Raji (cell line): ENCODE results near the gene ADAM33.

Experiments used
- POLR2A ChIP-seq: IDR thresholded peaks from 2 replicates; pipeline ENCODE4 v1.6.1; 2011; ENCODE audit warnings: low read depth, low read length, control low read depth; ENCODE audit not compliant: insufficient read depth

ADAM33 gene

GRCh38 chr20:3680701-3681351 lies 984 bp downstream of the ADAM33 start:
- TF ChIP-seq POLR2A = no peak

GRCh38 chr20:3679749-3680700 lies 1.8 kb downstream of the ADAM33 start:
- TF ChIP-seq POLR2A = no peak

DNA sequence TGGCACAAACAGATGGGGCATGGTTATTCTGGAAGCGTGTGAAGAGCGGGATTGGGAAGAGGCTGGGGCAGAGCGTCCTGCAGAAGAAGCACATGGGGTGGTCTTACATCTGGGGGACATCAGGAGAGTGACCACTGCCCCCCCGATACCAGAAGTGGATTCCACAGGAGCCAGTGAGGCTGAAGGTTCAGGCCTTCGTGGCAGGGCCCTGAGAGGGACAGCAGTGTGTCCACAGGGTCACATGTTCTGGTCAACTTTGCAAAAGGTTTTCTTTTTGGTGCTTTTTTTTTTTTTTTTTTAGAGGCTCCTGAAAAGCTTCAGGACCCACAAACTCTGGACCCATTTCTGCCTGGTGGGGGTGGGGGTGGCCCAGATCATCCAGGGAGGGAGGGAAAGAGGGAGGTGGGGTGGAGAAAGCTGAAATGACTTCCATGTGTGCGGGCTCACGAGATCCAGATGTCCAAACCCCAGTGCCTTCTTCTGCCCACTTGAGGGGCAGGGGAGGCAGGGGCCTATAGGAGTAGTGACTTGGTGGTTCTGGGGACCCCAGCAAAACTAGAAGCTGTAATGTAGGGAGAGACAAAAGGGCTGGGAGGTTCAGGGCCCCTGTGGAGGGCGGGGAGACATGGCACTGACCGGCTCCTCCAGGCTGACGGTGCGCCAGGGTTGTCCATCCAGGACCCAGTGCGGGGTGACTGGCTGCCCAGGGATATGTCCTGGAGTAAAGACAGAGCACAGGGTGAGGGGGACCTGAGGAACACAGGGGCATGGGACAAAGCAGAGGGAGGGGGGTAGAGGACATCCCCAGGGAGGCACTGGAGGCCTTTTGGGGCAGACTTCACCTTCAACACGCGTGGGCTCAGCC lies 2.7 kb downstream of the ADAM33 start:
- no peak for TF ChIP-seq POLR2A

GRCh38 chr20:3678198-3678597 lies 3.6 kb downstream of the ADAM33 start:
- no peak for TF ChIP-seq POLR2A

DNA sequence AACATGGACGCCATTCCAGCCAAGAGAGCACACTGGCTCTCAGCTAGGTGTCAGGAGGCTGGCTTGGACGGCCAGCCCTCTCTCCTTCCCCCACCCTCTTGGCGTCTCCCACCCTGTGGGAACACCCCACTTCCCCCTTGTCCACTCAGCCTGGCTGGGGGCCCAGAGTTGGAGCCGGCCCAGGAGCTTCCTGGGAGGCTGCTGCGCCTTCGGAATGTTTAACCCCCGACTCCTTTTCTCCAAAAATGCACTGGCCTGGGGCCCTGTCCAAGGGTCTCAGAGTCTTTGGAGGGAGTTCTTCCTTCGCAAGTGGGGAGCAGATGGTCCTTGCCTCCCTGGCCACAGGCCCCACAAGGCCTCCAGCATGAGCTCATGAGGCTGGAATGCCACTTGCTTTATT lies 4.1 kb downstream of the ADAM33 start:
- no peak for TF ChIP-seq POLR2A

DNA sequence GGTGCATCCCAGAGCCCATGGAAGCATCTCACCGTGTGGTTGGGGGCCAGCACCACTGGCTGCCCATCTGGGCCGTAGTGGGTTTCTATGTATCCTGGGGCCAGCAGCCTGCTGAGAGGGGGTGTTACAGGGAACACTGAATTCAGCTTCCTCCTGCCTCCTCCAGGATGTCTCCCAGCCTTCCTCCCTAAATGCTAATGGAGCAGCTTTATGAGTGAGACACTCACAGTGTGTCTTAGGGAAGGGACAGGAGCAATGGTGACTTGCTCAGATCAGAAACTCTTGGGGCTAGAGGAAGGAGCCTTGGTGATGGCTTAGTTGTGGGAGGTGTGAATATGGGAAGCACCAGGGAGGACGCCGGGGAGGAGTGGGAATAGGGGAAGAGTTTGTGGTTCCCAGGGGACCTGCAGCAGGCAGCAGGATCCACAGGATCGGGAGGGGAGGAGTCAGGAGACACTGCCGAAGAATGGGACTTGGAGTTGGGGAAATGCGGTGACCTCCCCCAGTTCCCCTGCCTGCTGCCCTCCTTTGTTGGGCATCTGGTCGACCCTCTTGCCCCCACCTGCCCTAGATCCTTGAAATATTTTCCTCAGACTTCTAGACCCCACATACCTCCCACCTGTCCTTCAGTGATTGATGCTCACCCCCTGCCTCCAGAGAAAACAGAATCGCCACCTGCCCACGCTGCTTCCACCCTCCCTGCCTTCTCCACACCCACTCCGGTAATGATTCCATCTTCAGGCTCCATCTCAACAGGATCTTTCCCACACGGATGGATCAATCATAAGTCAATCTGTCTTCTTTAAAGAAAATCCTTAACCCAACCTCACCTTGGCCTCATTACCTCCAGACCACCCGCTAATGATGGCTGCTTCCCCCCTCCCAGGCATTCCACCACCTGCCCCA lies 6.6 kb downstream of the ADAM33 start:
- TF ChIP-seq POLR2A = no peak

DNA sequence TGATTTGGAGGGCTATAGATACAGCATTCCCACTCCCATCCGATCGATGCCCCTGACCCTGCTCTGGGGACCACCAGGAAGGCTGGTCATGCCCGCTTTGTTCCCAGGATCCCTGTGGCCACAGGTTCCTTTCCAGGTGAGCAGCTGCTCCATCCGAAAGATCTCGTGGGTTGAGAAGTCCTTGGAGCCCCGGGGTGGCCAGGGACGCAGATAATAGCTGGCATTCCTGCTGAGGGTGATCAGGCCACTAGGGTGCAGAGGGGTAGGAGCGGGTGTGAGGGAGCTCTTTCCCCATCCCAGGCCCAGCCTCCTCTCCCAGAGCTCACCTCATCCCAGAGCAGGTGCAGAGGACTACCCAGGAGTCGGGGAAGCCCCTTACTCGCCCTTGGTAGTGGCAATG lies 7.4 kb downstream of the ADAM33 start:
- TF ChIP-seq POLR2A = no peak

DNA sequence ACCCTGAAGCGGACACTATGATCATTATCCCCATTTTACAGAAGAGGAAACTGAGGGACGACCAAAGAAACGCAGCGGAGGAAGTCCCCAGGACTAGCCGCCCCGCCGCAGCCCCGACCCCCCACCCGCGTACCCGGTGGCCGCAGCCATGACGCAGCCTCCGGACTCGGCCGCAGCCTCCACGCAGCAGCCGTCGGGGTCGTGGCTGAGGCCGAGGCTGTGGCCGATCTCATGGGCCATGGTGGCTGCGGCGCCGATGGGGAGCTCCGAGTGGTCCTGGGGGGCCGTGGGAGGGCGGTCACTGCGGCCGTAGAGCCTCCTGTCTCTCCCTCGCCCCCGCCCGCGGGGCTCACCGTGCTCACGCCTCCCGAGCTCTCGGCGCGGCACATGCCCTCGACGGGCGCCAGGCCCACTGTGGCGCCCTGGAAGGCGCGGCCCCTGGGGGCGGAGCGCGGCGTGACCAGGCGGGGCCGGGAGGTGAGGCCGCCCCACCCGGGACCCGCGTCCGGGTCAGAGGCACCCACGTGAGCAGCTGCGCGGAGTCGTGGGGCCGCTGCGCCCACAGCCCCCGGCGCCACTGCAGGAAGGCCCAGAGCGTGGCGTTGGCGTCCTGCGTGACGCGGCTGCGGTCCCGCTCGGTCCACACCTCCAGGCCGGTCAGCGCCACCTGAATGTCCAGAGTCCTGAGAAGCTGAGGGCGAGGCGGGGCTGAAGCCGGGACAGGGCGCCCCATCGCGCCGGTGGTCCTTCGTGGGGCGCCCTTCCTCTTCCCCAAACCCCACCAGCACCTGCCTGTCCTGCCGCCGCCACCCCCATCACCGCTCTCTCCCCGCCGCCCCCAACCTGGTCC lies 8.4 kb downstream of the ADAM33 start:
- TF ChIP-seq POLR2A = no peak

- no peak for TF ChIP-seq POLR2A
These were observed 9.2 kb downstream of the ADAM33 start for GRCh38 chr20:3672547-3673171.

DNA sequence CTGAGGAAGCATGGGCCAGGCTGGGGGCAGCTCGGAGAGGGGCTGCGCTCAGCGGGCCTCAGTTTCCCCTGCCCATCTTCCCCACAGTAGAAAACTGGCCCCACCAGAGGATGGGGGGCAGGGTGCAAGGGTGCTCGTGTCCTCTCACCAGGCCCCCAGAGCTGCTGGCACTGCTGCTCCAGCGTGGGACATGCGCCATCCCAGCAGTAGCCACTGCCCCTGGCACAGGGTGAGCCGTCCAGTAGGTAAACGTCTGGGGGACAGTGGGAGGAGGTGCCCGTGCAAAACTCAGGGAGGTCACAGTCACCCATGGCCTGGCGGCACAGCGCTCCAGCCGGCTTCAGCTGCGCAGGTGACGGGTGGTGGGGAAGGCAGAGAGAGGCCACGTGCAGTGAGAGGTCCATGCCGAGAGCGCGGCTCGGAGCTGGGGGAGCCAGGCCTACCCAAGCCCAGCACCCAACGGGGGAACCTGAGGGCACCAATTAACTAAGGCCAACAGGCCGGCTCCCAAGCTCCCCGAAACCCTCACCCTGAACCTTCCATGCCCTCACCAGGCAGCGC lies 9.7 kb downstream of the ADAM33 start:
- TF ChIP-seq POLR2A = no peak

DNA sequence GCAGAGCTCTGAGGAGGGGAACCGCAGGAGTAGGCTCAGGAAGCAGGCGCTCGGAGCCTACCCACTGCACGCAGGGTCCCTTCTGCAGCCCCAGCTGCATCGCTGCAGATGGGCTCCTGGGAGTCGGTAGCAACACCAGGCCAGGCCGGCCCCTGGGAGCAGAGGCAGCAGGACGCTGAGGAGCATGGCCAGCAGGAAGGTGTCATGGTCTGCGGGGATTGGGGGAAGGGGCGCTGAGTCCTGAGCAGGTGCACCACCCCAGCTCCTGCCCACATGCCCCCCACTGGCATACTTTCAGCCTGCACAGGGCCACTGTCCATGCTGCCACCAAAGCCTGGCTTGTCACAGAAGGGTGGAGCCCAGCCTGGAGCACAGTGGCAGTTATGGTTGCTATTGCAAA lies 10.9 kb downstream of the ADAM33 start:
- TF ChIP-seq POLR2A = no peak

DNA sequence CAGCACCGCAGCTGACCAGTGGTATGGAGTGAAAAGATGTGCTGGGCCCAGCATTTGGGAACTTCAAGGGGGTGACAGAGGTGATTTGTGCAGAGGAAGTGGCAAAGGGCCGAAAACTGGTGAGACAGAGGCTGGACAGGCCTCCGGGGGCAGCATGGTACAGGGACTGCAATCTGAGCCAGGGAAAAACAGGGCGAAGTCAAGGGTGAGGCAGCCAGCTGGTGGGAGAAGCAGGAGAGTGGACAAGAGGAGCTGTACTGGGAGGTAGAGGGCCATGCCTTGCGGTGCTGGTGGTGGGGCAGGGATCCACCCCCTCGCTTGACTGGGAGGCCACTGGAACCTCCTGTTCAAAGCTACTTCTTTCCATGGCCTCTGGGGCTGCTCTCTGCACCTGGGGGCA lies 11.3 kb downstream of the ADAM33 start:
- no peak for TF ChIP-seq POLR2A
